ENCODE results near the gene EFEMP2. TPM values are rescaled to one million over a fixed set of nuclear protein-coding genes. Genes with fewer than 3 reads are reported as not detected.

The EFEMP2 gene
- total and polyA plus RNA-seq, 10 of the 15 experiments (the other 5 are each of a cell fraction or from before 2014, with no cell fraction given): 0.24 to 13.2 (median 1.3) TPM; not detected in 1

DNA sequence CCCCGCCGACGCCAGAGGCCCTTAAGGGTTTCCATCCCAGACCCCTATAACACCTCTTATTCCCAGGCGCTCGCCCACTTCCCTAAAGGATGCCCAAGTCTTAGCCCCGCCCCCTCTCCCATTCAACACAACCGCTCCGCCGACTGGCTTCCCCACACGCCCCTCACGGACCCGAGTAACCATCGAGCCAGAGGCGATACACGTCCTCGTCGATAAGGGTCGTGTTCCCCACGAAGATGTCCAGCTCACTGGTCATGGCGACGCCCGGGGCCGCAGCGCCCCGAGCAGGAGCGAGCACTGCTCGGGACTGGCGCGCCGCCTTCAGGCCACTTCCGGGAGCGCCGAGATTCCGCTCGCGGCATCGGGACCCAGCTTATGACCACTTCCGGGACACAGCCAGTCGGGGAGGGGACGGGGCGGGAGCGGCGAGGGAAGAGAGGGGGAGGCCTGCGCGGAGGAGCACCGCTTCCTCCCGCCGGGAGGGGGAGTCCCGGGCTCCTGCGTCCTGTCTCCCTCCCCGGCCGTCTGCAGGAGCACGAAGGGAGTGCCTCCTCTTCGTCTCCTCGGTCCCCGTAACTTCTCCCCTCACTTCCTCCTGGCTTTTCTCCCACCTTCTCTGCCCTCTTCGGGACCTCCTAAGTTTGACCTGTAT lies 15.7 kb upstream of the EFEMP2 start, which contains the start of gene FIBP (continued):
- TF ChIP-seq SMAD1 (IDR thresholded peaks at IDR 0.05; ENCODE audit: low read depth, partially characterized antibody) (peak; percentile 16), PAX5 (IDR thresholded peaks at IDR 0.05; ENCODE audit: borderline replicate concordance, low read depth, low read length) (no peak), HCFC1 (IDR thresholded peaks at IDR 0.05; ENCODE audit: low read length) (peak; percentile 66), FOXM1 (IDR thresholded peaks at IDR 0.05; ENCODE audit: low read depth, low read length) (no peak), POLR2AphosphoS5 (IDR thresholded peaks at IDR 0.05; ENCODE audit: low read length) (peak; percentile 84), DPF2 (IDR thresholded peaks at IDR 0.05) (0 out of 2 replicates have a peak, but pooled peaks have one; percentile 44), ETV6 (conservative IDR thresholded peaks at IDR 0.05 in 1 of 2, IDR thresholded peaks at IDR 0.05 in 1 of 2; ENCODE audit: borderline replicate concordance in 1 of 2, low read depth in 1 of 2) (peak in 1 of 2 experiments; percentile 29; a peak in 2 of 4 replicates), ZNF207 (IDR thresholded peaks at IDR 0.05; ENCODE audit: borderline replicate concordance) (peak; percentile 62; the same call in 1 of the 2 replicates), SREBF1 (IDR thresholded peaks at IDR 0.05; ENCODE audit: low read length) (peak; percentile 48; the same call in 1 of the 2 replicates), IRF4 (IDR thresholded peaks at IDR 0.05; ENCODE audit: low read depth, low read length) (no peak), IKZF1 (conservative IDR thresholded peaks at IDR 0.05) (peak; percentile 88), SUPT20H (IDR thresholded peaks at IDR 0.05; ENCODE audit: borderline replicate concordance, control insufficient read depth, low read depth, low read length) (no peak), POLR2AphosphoS2 (IDR thresholded peaks at IDR 0.05; ENCODE audit: low read depth, low read length) (peak; percentile 87), BACH1 (IDR thresholded peaks at IDR 0.05; ENCODE audit: borderline replicate concordance) (peak; percentile 72; the same call in 1 of the 2 replicates), ZZZ3 (IDR thresholded peaks at IDR 0.05; ENCODE audit: control insufficient read depth, insufficient read length, low read depth) (no peak), RAD21 (IDR thresholded peaks at IDR 0.05; ENCODE audit: insufficient read depth, low read depth, low read length) (peak; percentile 45), SRF (IDR thresholded peaks at IDR 0.05; ENCODE audit: low read depth in 2 of 2, low read length in 2 of 2) (peak in 1 of 2 experiments; percentile 76; a peak in 2 of 4 replicates)
- TF ChIP-seq, protein P1, sequence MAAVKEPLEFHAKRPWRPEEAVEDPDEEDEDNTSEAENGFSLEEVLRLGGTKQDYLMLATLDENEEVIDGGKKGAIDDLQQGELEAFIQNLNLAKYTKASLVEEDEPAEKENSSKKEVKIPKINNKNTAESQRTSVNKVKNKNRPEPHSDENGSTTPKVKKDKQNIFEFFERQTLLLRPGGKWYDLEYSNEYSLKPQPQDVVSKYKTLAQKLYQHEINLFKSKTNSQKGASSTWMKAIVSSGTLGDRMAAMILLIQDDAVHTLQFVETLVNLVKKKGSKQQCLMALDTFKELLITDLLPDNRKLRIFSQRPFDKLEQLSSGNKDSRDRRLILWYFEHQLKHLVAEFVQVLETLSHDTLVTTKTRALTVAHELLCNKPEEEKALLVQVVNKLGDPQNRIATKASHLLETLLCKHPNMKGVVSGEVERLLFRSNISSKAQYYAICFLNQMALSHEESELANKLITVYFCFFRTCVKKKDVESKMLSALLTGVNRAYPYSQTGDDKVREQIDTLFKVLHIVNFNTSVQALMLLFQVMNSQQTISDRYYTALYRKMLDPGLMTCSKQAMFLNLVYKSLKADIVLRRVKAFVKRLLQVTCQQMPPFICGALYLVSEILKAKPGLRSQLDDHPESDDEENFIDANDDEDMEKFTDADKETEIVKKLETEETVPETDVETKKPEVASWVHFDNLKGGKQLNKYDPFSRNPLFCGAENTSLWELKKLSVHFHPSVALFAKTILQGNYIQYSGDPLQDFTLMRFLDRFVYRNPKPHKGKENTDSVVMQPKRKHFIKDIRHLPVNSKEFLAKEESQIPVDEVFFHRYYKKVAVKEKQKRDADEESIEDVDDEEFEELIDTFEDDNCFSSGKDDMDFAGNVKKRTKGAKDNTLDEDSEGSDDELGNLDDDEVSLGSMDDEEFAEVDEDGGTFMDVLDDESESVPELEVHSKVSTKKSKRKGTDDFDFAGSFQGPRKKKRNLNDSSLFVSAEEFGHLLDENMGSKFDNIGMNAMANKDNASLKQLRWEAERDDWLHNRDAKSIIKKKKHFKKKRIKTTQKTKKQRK (IDR thresholded peaks at IDR 0.05; ENCODE audit: low read depth, low read length): no peak
- TF ChIP-seq, protein P2, sequence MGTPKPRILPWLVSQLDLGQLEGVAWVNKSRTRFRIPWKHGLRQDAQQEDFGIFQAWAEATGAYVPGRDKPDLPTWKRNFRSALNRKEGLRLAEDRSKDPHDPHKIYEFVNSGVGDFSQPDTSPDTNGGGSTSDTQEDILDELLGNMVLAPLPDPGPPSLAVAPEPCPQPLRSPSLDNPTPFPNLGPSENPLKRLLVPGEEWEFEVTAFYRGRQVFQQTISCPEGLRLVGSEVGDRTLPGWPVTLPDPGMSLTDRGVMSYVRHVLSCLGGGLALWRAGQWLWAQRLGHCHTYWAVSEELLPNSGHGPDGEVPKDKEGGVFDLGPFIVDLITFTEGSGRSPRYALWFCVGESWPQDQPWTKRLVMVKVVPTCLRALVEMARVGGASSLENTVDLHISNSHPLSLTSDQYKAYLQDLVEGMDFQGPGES (IDR thresholded peaks at IDR 0.05): 0 out of 2 replicates have a peak, but pooled peaks have one; percentile 43
- TF ChIP-seq, protein P3, sequence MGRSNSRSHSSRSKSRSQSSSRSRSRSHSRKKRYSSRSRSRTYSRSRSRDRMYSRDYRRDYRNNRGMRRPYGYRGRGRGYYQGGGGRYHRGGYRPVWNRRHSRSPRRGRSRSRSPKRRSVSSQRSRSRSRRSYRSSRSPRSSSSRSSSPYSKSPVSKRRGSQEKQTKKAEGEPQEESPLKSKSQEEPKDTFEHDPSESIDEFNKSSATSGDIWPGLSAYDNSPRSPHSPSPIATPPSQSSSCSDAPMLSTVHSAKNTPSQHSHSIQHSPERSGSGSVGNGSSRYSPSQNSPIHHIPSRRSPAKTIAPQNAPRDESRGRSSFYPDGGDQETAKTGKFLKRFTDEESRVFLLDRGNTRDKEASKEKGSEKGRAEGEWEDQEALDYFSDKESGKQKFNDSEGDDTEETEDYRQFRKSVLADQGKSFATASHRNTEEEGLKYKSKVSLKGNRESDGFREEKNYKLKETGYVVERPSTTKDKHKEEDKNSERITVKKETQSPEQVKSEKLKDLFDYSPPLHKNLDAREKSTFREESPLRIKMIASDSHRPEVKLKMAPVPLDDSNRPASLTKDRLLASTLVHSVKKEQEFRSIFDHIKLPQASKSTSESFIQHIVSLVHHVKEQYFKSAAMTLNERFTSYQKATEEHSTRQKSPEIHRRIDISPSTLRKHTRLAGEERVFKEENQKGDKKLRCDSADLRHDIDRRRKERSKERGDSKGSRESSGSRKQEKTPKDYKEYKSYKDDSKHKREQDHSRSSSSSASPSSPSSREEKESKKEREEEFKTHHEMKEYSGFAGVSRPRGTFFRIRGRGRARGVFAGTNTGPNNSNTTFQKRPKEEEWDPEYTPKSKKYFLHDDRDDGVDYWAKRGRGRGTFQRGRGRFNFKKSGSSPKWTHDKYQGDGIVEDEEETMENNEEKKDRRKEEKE (IDR thresholded peaks at IDR 0.05): no peak

All from GM12878 (cell line).